ACC112 (cell line): ENCODE measurements around the gene CNPY1.

Experiments
- H2AFZ ChIP-seq: fragments of 200-600 bp; sonication (generic); one replicate; pipeline ENCODE4 v1.6.0; 2017; ENCODE audit warnings: antibody characterized with exemption, low read length; ENCODE audit not compliant: unreplicated experiment
- H3K27ac ChIP-seq: fragments of 200-600 bp; sonication (generic); 2 replicates; pipeline ENCODE4 v1.5.1; 2014; ENCODE audit warnings: low read depth, mild to moderate bottlenecking, antibody characterized with exemption, low read length, moderate library complexity
- H3K27me3 ChIP-seq: fragments of 200-600 bp; sonication (generic); 2 replicates; pipeline ENCODE4 v1.6.1; 2014; ENCODE audit warnings: mild to moderate bottlenecking, antibody characterized with exemption, low read length, moderate library complexity, mixed read lengths; ENCODE audit not compliant: insufficient read depth
- H3K36me3 ChIP-seq: fragments of 200-600 bp; sonication (generic); 2 replicates; pipeline ENCODE4 v1.6.1; 2016; ENCODE audit warnings: mild to moderate bottlenecking, antibody characterized with exemption, low read length, moderate library complexity, mixed read lengths; ENCODE audit not compliant: insufficient read depth
- H3K4me1 ChIP-seq: fragments of 200-600 bp; sonication (generic); one replicate; pipeline ENCODE4 v1.6.1; 2016; ENCODE audit warnings: low read length, mixed read lengths; ENCODE audit not compliant: insufficient read depth, unreplicated experiment, control insufficient read depth
- H3K4me3 ChIP-seq: fragments of 200-600 bp; sonication (generic); 2 replicates; pipeline ENCODE4 v1.5.1; 2014; ENCODE audit warnings: mild to moderate bottlenecking, low read depth, low read length
- H3K79me2 ChIP-seq: fragments of 200-600 bp; sonication (generic); one replicate; pipeline ENCODE4 v1.6.0; 2016; ENCODE audit warnings: low read length; ENCODE audit not compliant: control insufficient read depth, unreplicated experiment, insufficient read depth

CNPY1 gene

GRCh38 chr7:155557778-155558177, 11.4 kb upstream of the CNPY1 start:
- H3K79me2 ChIP-seq = no peaks in the 10 kb centered on the region
- no peak overlapping the region for H3K27ac ChIP-seq
- no peak overlapping the region for H2AFZ ChIP-seq
- no peak overlapping the region for H3K4me3 ChIP-seq
- H3K36me3 ChIP-seq = no peaks in the 10 kb centered on the region
- no peaks in the 10 kb centered on the region for H3K4me1 ChIP-seq
- peaks cover 16% of the 10 kb centered on the region; the same call in 1 of the 2 replicates for H3K27me3 ChIP-seq

GRCh38 chr7:155556763-155557162, 10.4 kb upstream of the CNPY1 start:
- Histone ChIP-seq H3K79me2 (no peaks in the 10 kb centered on the region), H3K27me3 (peaks cover 21% of the 10 kb centered on the region; the same call in 1 of the 2 replicates), H3K36me3 (no peaks in the 10 kb centered on the region), H3K4me3 (no peak overlapping the region), H2AFZ (no peak overlapping the region), H3K4me1 (no peaks in the 10 kb centered on the region), H3K27ac (no peak overlapping the region)

- no peaks in the 10 kb centered on the region for H3K4me1 ChIP-seq
- H3K27me3 ChIP-seq = peaks cover 20% of the 10 kb centered on the region; the same call in 1 of the 2 replicates
- no peak overlapping the region for H3K27ac ChIP-seq
- H2AFZ ChIP-seq = no peak overlapping the region
- H3K36me3 ChIP-seq = no peaks in the 10 kb centered on the region
- H3K79me2 ChIP-seq = no peaks in the 10 kb centered on the region
- H3K4me3 ChIP-seq = no peak overlapping the region
These were observed 8.8 kb upstream of the CNPY1 start for GRCh38 chr7:155555116-155555695.

GRCh38 chr7:155553871-155554270, 7.5 kb upstream of the CNPY1 start:
- Histone ChIP-seq H2AFZ (no peak overlapping the region), H3K79me2 (no peaks in the 10 kb centered on the region)

GRCh38 chr7:155551785-155552611, 5.6 kb upstream of the CNPY1 start:
- no peak overlapping the region for H3K27ac ChIP-seq
- H2AFZ ChIP-seq = no peak overlapping the region
- H3K4me1 ChIP-seq = no peaks in the 10 kb centered on the region
- H3K36me3 ChIP-seq = no peaks in the 10 kb centered on the region
- peaks cover 21% of the 10 kb centered on the region; the same call in 1 of the 2 replicates for H3K27me3 ChIP-seq
- H3K4me3 ChIP-seq = no peak overlapping the region
- no peaks in the 10 kb centered on the region for H3K79me2 ChIP-seq

More at GRCh38 chr7:155553871-155554270, 7.5 kb upstream of the CNPY1 start:
- Histone ChIP-seq H3K27me3 (peaks cover 20% of the 10 kb centered on the region; the same call in 1 of the 2 replicates), H3K4me3 (no peak overlapping the region), H3K27ac (no peak overlapping the region), H3K4me1 (no peaks in the 10 kb centered on the region), H3K36me3 (no peaks in the 10 kb centered on the region)

DNA sequence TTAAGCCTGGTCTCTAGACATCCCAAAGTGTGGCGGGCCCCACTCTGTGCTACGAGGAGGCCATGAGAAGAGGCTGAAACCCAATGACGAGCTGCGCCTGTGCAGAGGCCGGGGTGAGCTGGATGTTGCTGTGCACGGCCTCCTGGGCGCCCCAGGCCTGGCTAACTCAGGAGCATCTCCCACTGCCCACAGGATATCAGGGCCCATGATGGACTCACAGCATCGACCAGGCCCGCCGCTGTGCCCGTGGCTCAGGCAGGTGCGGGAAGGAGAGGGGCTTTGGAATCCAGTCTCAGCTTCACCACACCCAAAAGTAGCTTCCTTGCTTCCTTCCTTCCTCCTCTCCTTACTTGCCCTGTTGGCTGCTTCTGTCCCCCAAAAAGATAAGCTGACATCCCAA, 4.6 kb upstream of the CNPY1 start:
- Histone ChIP-seq H3K36me3 (no peaks in the 10 kb centered on the region), H2AFZ (no peak overlapping the region), H3K4me3 (no peak overlapping the region), H3K4me1 (no peaks in the 10 kb centered on the region), H3K27ac (no peak overlapping the region), H3K79me2 (no peaks in the 10 kb centered on the region), H3K27me3 (peaks cover 25% of the 10 kb centered on the region; the same call in 1 of the 2 replicates)

DNA sequence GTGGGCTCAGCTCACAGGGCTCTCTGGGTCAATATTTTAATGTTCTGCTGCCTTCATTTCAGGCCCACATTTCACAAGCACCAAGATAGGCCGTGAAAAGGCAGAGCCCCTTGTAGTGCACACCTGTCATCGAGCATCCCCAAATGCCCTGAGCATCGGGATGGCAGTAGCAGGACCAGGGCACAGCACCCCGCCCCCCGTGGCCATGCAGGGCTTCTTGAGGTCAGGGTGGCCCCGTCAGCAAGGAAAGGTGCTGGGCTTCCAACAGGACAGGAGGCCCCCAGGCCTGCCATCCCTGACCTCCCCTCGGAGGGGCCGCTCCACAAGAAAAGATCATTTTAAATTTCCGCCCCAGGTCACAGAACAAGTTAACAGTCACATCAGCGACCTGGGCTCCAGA, 2.9 kb upstream of the CNPY1 start:
- Histone ChIP-seq H3K27me3 (peaks cover 23% of the 10 kb centered on the region), H2AFZ (no peak overlapping the region), H3K4me3 (no peak overlapping the region), H3K4me1 (no peaks in the 10 kb centered on the region), H3K36me3 (no peaks in the 10 kb centered on the region), H3K27ac (no peak overlapping the region), H3K79me2 (no peaks in the 10 kb centered on the region)

DNA sequence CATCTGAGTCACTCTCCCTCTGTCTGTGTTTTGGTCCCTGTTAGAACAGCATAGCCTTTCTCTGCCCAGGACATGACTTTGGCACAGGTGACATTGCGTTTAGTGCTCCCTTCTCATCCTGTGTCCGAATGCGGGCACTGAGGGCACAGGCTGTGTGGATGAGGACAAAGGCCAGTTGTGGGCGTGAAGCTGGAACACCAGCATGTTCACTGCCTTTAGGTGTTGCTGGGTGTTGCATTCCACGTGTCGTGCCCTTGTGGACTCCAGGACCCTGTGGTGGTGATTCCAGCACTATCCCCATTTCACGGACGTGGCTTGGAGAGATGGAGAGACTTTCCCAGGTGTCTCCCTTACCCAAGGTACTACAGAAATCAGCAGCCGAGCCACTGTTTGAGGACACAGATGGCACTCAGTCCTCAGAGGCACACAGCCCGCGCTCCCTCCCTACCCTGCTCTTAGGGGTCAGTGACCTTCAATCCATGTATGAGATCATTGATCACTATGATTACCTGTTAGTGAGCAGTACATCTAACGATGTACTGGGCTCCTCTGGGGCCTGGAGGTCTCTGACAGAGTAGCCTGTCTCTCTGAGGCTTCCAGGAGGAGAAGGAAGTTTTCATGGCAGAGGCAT, 917 bp upstream of the CNPY1 start:
- Histone ChIP-seq H3K79me2 (no peaks in the 10 kb centered on the region), H3K4me3 (no peak overlapping the region), H3K4me1 (no peaks in the 10 kb centered on the region), H3K27ac (no peak overlapping the region), H3K36me3 (no peaks in the 10 kb centered on the region), H2AFZ (no peak overlapping the region), H3K27me3 (peaks cover 23% of the 10 kb centered on the region)

GRCh38 chr7:155545348-155545747, 1.0 kb downstream of the CNPY1 start:
- H2AFZ ChIP-seq = no peak overlapping the region
- H3K27ac ChIP-seq = no peak overlapping the region
- H3K36me3 ChIP-seq = no peaks in the 10 kb centered on the region
- no peaks in the 10 kb centered on the region for H3K4me1 ChIP-seq
- no peaks in the 10 kb centered on the region for H3K79me2 ChIP-seq
- no peak overlapping the region for H3K4me3 ChIP-seq
- peaks cover 30% of the 10 kb centered on the region for H3K27me3 ChIP-seq

- no peak overlapping the region for H2AFZ ChIP-seq
- H3K4me3 ChIP-seq = no peak overlapping the region
- H3K27ac ChIP-seq = no peak overlapping the region
- H3K36me3 ChIP-seq = no peaks in the 10 kb centered on the region
- H3K79me2 ChIP-seq = no peaks in the 10 kb centered on the region
- H3K27me3 ChIP-seq = peaks cover 39% of the 10 kb centered on the region
- no peaks in the 10 kb centered on the region for H3K4me1 ChIP-seq
These were observed 1.9 kb downstream of the CNPY1 start for GRCh38 chr7:155544485-155544884.
